ENCODE measurements around the gene RGS12. TPM values are rescaled to one million over a fixed set of nuclear protein-coding genes. Genes with fewer than 3 reads are reported as not detected.

The RGS12 gene
- total RNA-seq, 2 experiments from 2014 or later = 5.2 to 6.4 TPM

DNA sequence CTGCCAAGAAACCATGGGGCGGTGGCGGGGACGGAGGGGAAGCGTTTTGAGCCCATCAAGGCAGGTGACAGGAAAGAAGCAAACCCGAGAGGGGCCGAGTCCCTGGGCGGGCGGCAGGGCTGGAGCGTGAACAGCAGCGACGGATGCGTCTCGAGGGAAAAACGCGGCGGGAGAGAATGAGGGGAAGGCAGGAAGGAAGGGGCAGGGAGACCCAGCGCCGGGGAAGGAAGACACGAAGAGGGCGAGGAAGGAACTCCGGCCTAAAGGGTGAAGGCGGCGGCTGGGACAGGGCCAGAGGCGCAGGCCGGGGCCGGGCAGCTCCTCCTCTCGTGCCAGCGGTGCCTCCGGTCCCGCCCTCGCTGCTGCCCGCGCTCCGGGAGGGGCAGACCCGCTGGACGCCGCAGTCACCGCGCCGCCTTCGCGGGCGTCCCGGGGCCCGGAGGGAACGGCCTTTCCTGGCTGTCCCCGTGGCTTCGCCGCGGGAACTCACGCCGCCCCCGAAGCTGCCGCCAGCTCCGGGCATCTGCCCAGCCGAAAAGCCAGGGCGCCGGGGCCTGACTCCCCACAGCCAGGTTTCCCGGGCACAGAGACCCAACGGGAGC lies 751 bp upstream of the RGS12 start:
- Histone ChIP-seq H4K20me1 (ENCODE audit: insufficient read depth, low read length) (no peaks in the 10 kb centered on the region), H3K79me2 (ENCODE audit: insufficient read depth, low read depth, low read length) (no peaks in the 10 kb centered on the region), H3K9me2 (ENCODE audit: insufficient read depth, low read length) (no peaks in the 10 kb centered on the region), H2AFZ (ENCODE audit: low read length) (peak overlapping the region; percentile 69; the same call in 1 of the 2 replicates), H3K4me3 (ENCODE audit: low read depth, low read length, poor library complexity, severe bottlenecking) (peak overlapping the region; percentile 73), H3K27ac (ENCODE audit: low read depth, low read length, poor library complexity, severe bottlenecking) (no peak overlapping the region), H3K4me1 (ENCODE audit: insufficient read depth, low read length, poor library complexity, severe bottlenecking) (peaks cover 9% of the 10 kb centered on the region), H3K9me3 (ENCODE audit: low read length) (no peaks in the 10 kb centered on the region), H3K36me3 (ENCODE audit: insufficient read depth, low read length) (no peaks in the 10 kb centered on the region), H3K4me2 (ENCODE audit: low read length) (peak overlapping the region; percentile 99)
- BruUV-seq (replicated peaks) = no TSS peak
- intact Hi-C loops (cut with micrococcal nuclease; ENCODE audit: unreplicated experiment) = no loop called here
- POLR2A ChIA-PET = no interaction called here
- no peak for TF ChIP-seq CTCF (conservative IDR thresholded peaks at IDR 0.05; ENCODE audit: low read length)
- no peak for TF ChIP-seq EZH2phosphoT487 (IDR thresholded peaks at IDR 0.05; ENCODE audit: borderline replicate concordance, low read depth, low read length)
- peak; percentile 4 for DNase-seq (ENCODE audit: low spot score)
- CTCF ChIA-PET (ENCODE audit: unreplicated experiment) = no interaction called here

GRCh38 chr4:3293401-3294391 lies 875 bp downstream of the RGS12 start:
- peaks cover 9% of the 10 kb centered on the region for H3K4me1 ChIP-seq (ENCODE audit: insufficient read depth, low read length, poor library complexity, severe bottlenecking)
- H3K9me2 ChIP-seq (ENCODE audit: insufficient read depth, low read length) = no peaks in the 10 kb centered on the region
- TF ChIP-seq CTCF (conservative IDR thresholded peaks at IDR 0.05; ENCODE audit: low read length) = no peak
- TF ChIP-seq EZH2phosphoT487 (IDR thresholded peaks at IDR 0.05; ENCODE audit: borderline replicate concordance, low read depth, low read length) = no peak
- intact Hi-C loops (cut with micrococcal nuclease; ENCODE audit: unreplicated experiment) = no loop called here
- ChIA-PET CTCF (ENCODE audit: unreplicated experiment) (no interaction called here), POLR2A (interaction anchor here (0.6 kb wide), 1 partner anchor 22 kb away, joined by 3 read pairs; no protein-coding TSS in a partner anchor)
- H3K4me3 ChIP-seq (ENCODE audit: low read depth, low read length, poor library complexity, severe bottlenecking) = peak overlapping the region; percentile 63
- no peaks in the 10 kb centered on the region for H3K36me3 ChIP-seq (ENCODE audit: insufficient read depth, low read length)
- H3K79me2 ChIP-seq (ENCODE audit: insufficient read depth, low read depth, low read length) = no peaks in the 10 kb centered on the region
- H3K4me2 ChIP-seq (ENCODE audit: low read length) = peak overlapping the region; percentile 55; the same call in 1 of the 2 replicates
- peak overlapping the region; percentile 44; the same call in 1 of the 2 replicates for H2AFZ ChIP-seq (ENCODE audit: low read length)
- H4K20me1 ChIP-seq (ENCODE audit: insufficient read depth, low read length) = no peaks in the 10 kb centered on the region
- BruUV-seq (replicated peaks) = no TSS peak
- peak; percentile 5 for DNase-seq (ENCODE audit: low spot score)
- H3K27ac ChIP-seq (ENCODE audit: low read depth, low read length, poor library complexity, severe bottlenecking) = no peak overlapping the region
- H3K9me3 ChIP-seq (ENCODE audit: low read length) = no peaks in the 10 kb centered on the region
